SKM-1 treated with dmso at 0.1 percent for 144 hours (cell line): ENCODE measurements around the gene TTLL9.
A peak's percentile ranks its signal among the peaks of the same experiment; 100 is the strongest.

Experiments used
- DNase-seq: peaks from one replicate; lab custom pipeline; 2025; ENCODE audit not compliant: unreplicated experiment; lab: John Stamatoyannopoulos, UW

TTLL9 gene

DNA sequence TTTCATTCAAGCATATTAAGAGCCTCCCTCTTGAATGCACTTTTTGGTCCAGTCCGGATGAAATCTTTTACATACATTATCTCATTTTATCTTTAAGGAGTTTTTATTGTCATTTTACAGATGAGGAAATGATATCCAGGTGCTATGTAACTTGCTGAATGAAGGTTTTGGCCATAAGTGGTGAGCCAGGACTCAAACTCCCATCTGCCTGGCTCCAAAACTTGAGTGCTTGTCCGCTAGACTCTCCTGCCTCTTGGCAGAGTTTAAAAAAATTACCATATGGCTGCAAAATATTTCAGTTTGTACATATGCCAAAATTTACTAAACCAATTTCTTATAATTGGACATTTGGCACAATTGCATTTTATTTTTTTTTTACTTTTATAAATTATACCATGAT, 69.2 kb downstream of the TTLL9 start:
- DNase-seq: no peak

DNA sequence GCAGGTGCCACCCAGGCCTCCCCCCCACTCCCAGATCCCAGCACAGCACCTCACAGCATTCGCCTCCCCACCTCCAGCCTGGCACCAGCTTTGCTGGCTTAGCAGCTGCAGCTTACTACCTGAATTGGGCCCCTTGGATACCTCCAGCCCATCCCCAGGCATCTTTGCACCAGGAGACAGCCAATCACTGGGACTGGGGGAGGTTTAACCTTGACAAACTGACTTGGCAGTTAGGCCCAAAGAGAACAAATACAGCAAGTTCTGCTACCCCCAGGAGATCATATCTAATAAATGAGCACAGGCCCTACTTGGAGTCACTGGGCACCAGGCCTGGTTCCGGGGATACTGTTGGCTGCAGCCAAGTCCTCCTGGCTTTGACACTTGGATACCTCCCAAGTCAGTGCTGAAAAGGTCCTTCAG, 72.6 kb downstream of the TTLL9 start:
- no peak for DNase-seq

DNA sequence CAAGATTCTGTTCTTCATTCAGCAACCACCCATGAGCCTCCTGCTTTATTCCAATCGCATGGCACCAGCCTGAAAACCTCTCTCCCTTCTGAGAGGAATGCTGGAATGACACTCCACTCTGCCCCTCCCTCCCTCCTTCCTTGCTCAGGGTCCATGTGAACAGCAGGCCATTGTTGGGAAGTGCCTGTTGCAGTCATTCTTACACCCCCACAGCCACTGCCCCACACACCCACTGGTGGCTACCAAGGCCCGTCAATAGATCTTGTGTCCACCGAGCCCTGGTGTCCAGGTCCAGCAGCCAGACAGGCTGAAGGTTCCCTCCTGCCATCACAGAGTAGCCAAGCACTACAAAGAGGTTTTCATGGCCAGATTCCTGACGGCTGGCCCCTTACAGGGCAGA, 74.9 kb downstream of the TTLL9 start:
- DNase-seq: no peak

DNA sequence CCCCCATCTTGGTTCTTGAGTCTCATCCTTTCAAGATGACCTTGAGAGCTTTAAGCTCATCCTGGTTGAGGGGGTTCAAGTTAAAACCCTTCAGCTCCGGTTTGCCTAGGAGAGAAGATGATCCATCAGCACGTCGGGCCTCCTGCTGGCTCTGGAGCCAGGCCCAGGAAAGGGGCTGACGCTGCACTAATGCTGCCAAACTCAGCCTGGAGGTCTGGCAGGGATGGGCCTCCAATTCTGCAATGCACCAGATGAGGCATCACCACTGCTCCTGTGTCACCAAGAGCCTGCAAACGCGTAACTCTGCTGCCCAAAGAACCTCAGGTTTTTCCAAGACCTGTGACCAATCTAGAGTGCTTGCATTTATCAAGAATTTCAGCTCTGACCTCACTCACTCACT, 75.4 kb downstream of the TTLL9 start:
- no peak for DNase-seq

DNA sequence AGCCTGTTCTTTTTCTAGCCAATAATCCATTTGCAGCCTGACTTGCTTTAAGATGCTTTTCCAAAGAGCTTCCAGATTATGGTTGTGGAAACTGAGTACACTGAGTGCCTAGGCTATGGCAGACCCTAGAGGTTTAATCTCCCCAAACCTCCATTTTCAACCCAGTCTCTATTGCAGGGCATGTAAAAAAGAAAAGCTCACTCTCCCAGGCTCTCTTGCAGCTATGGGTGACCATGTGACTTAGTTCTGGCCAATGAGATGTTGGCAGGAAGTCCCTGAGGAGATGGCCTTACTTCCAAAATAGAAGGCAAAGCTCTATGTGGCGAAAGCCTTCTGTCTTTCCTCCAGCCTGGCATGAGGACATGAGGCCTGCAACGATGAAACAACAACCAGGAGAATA, 77.6 kb downstream of the TTLL9 start:
- no peak for DNase-seq

DNA sequence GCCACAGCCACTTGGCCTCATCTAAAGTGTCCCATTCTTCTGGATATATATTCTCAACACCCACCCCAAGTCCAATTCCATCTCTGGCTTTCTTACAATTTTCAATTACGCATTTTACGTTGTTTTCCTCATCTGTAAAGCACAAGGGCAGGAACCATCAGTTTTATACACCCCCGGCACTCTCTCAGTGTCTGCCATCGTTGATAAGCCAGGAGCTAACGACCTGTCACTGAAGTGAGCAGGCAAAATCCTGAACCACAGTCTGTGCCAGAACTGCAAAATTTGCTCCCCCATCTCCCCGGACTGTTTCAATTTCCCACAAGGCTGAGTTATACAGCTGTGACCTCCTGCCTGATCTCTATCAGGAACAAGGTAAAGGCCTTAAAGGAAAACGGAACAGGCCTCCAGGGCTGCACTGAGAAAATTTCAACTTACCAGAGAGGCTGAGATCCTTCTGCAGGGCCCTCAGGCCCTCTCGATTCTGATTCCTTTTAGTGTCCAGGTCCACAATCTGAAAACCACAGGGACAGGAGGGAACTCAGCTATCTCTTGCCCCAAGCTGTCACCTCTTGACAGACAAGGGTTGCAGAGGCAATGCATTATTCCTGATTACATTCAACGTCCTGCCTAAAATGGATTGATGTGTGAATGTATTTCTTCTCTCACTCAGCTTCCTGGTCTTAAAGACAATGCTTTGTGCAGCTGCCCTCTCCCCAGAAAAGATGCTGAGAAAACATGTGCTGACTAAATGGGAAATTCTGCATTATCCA, 79.6 kb downstream of the TTLL9 start:
- no peak for DNase-seq

DNA sequence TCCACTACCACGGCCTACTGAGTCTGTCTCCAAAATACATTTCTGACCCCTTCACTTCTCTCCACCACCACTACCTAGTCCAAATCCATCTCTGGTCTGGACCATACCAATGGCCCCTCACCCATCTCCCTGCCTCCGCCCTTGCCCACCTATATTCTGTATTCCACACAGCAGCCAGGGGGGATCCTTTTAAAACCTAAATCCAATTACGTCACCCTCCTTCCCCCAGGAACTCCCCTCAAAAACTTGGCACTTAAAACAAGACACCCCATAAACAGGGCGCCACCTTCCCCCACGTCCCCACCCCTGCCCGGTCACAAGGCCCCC, 80.7 kb downstream of the TTLL9 start:
- no peak for DNase-seq

DNA sequence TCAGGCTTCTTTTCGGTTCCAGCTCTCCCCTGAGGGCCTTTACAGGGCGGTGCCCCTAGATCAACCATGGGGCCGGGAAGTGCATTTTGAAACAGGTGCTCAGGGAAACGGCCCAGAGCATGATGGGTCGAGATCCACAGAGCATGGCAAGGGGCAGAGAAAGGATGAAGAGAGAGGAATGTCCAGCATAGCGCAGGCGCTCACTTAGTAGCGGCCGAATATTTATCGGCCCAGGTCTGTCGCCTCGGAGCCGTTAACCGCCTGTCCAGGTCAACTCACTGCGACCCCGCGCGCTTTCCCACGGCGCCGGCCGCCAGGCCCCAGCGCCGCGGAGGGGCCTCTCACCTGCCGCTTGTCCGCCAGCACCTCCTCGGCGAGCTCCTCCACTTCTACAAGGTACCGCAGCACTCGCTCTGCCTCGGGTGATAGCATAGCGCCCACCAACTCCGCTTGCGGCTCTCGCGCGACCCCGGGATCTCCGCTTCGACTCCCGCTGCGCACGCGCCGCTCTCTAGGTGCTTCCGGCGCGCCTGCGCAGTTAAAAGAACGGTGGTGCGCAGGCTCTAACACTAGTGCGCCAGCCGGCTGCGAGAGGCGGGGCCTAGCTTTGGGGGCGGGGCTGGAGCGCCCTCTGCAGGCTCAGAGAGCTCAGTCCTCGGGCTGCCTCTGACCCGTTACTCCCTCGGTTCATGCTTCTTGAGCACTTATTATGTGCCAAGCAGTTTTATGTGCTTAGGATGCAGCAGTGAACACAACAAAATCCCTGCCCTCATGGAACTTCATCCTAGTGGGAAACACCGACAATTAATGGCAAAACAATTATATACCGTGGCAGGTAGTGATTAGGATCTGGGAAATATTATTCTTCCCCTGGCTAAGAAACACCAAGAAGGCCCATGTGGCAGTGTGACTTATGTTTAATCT, 81.4 kb downstream of the TTLL9 start, which contains the start of gene PDRG1:
TSS of gene PDRG1 (minus strand) at position 517 of the 924 bp plus-strand sequence. CDS start at position 432, 85 bp downstream.
- DNase-seq: peak; percentile 96

DNA sequence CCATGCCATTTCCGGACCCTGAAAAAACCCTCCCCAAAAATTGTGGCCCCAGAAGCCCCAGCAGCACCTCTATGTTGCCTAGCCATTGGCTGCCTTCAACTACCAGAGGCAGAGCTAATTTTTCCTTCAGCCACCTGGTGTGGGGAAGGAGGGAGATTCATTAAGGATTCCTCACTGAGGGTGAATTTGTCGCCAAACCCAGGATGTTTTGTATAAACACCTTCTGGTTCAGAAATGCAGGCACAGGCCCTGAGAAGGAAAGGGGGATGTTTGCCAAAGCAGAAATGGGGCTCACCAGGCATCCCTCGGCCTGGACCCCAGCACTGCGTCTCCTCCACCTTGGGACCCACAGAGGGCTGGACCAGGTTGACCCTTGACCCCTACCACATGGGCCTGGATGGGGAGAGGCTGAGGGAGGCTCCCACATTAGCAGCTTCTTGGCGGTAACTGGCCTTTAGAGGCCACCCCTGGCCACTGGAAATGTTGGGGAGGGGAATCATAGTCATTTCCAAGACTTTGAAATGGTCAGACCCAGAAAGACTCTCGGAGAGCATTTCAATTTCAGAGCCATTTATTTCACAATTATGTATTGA, 83.2 kb downstream of the TTLL9 start:
- no peak for DNase-seq

DNA sequence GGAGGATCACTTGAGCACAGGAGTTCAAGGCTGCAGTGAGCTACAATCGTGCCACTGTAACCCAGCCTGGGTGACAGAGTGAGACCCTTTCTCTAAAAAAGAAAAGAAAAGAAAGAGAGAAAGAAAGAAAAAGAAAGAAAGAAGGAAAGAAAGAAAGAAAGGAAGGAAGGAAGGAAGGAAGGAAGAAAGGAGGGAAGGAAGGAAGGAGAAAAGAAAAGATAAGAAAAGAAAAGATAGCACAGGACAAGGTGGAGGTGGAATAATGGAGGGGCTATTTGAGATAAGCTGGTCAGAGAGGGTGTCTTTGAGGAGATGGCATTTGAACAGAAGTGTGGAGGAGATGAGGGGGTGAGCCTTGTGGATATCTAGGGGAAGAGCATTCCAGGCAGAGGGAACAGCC, 84.1 kb downstream of the TTLL9 start:
- DNase-seq: no peak

DNA sequence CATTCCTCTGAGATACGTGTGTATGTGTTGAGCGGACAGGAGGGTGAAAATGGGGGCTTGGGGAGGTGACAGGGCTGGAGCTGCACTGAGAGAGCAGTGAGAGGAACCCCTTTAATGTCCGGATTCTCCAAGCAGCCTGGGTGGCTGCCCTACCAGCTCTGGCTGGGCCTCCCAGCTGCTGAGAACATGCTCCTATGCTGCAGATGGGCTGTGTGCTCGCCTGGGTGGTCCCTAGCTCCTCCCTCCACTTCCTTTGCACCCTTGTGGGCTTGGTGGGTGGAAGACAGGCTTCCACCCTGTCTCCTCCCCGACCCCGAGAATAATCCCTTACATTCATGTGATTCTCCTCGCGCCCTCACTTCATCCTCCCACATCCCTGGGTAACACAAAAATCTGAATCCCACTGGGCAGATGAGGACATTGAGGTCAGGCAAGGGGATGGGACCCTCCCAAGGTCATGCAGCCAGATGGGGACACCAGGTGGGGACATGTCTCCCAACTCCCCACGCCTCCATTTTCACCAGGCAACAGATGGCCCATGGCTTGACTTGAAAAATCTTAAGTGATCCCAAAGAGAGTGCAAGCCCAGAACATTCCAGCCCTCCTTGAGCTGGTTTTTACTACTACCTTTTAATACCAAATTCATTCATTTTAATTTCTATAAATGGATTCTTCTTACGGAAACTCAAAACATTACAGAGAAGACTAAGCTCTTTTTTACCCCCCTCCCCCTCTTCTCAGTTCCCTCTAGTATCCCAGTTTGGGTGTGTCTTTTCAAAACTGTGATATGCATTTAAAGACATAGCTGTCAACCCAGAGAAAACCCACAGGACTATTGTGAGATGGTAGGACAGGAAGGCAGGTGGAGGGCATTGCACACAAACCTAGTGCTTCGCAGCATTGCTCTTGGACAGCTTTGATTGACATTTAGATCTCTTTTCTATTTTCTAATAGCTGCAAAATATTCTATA, 86.4 kb downstream of the TTLL9 start:
- DNase-seq: no peak

DNA sequence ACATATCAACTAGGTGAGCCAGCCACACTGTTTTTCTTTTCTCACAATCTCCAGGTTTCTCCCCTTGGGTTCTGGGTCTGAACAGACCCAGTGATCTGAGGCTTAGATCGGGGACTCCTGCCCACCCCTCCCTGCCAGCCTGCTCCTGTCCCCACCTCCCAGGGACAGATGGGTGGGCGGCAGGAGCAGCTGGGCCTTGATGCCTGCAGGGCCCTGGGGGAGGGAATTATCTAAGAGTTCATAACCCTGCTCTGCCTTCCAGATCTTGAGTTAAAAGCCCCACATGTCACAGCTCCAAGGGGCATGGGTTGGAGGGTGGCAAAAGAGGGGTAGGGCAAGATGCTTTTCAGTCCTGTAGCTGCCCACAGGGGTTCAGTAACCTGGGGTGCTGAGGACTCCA, 92.3 kb downstream of the TTLL9 start:
- no peak for DNase-seq

DNA sequence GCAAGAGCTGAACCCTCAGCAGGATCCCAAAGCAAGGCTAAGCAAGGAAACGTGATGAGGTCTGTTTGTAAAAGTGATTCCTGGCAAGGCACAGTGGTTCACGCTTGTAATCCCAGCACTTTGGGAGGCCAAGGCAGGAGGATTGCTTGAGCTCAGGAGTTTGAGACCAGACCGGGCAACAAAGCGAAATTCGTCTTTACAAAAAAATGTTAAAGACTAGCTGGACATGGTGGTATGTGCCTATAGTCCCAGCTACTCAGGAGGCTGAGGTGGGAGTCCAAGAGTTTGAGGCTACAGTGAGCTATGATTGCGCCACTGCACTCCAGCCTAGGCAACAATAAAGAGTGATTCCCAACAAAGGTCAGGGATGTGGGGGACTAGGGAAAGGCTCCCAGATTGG, 93.5 kb downstream of the TTLL9 start:
- no peak for DNase-seq

DNA sequence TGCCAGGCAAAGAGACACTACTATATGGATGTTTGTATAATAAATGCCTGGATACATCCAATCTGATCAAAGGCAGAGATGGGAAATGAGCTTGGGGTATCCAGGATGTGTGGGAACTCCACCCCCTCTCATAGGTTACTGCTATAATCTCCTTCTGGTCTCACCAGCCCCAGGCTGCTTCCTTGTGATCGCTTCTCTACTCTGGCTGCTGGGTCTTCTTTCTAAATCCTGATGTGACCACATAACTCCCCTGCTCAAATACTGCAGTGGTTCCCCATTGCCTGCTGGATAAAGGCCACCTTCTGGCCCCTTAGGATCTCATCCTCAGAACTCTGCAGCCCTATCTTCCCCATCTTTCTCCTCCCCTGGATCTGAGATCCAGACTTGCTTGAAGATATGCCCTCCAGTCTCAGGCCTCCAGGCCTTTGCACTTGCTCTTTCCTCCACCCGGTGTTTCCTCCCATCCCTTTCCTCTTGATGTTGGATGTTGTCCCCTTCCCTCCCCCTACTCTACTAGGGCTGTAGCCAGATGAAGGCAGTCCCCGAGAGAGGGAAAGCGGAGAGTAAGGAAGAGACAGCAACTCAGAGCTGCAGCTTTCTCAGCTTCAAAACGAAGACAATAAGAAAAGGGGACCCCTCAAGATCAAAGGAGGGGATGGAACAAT, 96.7 kb downstream of the TTLL9 start:
- DNase-seq: no peak

DNA sequence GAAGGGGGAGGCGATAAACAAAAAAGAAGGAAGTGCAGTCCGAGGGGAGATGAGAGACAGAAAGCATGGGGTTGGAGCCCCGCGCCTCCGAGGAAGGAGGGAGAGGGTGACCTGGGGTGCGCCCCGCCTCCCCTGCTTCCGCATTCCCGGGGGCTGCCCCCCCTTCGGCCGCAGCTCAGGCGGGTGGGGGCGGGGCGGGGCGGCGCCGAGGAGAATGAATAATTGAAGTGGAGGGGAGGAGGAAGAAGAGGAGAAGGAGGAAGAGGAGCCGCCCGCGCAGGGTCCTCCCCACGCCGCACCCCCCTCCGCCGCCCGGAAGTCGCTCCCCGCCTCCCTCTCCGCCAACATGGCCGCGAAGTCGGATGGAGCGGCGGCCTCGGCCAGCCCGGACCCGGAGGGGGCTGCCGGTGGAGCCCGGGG, 97.4 kb downstream of the TTLL9 start, which contains the start of gene XKR7:
TSS of gene XKR7 (plus strand) at position 322 of the 420 bp plus-strand sequence. CDS start at position 347, 25 bp downstream.
- DNase-seq: peak; percentile 35

DNA sequence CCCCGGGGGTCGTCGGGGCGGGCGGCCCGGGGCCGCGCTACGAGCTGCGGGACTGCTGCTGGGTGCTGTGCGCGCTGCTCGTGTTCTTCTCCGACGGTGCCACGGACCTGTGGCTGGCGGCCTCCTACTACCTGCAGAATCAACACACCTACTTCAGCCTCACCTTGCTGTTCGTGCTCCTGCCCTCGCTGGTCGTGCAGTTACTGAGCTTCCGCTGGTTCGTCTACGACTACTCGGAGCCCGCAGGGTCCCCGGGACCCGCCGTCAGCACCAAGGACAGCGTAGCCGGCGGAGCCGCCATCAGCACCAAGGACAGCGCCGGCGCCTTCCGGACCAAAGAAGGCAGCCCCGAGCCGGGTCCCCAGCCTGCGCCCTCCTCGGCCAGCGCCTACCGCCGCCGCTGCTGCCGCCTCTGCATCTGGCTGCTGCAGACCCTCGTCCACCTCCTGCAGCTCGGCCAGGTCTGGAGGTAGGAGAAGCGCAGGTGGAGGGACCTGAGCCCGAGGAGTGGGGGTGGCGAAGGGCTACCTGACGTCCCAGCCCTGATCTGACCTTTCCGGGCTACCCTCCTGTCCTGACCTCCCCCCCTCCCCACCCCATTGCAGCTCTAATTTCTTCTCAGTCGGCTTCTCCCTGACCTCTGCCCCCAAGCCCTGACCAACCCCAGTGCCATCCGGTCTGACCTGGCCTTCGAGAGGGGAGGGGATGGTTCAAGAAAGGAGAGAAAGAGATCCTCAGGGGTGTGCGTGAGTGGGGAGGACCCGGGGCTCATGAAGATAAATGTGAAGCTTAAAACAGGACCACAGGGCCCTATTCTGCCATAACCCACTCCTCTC, 98.1 kb downstream of the TTLL9 start:
- DNase-seq: peak; percentile 10

DNA sequence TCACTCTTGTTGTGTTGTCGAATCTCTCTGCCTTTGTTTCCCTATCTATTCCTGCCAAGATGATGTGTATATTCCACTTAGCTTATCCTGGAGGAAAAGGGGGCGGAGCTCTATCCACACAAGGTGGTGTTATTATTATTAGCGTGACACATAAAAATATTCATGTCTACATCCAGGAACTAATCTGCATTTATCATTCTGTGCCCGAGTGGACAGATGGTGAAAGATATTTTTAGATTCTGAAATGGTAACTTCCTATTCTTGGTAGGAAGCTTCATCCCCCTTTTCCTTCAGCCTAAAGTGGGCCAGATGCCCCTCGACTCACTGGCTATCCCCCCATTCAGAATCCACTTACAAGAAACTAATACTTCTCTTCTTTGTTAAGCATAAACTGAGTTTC, 99.6 kb downstream of the TTLL9 start:
- no peak for DNase-seq

DNA sequence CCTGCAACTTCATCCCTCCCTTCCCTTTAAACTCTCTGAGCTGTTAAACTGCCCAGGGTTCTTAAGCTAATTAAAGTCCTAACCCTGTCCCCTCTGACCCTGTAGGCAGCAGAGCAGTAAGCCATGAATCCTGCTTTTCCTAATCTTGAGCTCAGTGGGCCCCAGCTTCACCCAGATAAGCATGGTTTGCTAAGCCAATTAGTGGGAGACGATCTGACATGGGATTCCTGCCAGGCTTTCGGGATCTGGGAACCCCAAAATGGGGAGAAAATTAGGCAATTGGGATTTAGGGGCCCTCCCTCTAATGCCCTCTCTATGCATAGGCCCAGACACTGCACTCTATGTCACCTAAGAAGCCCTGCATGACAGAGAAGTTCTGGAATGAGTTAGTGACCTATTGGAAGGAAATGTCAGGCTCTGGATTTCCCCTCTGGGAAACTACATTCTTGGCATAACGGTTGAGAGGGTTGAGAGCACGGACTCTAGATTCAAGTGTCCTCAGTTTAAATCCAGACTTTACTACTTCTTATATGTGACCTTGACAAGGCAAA, 102.1 kb downstream of the TTLL9 start:
- no peak for DNase-seq

DNA sequence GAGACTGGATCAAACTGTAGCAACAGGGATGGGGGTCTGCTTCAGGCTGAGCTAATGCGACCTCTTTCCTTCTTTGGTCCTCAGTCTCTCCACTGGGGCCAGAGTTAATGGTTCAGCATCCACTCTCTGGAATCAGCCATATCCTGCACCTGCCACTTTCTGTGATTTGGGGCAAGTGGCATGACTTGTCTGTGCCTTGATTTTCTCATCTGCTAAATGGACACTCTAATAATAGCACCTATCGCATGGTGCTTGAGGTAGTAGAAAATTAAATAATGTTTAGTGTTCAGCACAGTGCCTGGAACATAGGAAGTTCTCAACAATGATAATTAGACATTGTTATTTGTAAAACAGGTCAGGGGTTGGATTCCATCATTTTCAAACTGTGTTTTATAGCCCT, 103.9 kb downstream of the TTLL9 start:
- no peak for DNase-seq
